Neural cell (in vitro differentiated cells): ENCODE results near the gene PTPRG. TPM values are rescaled to one million over a fixed set of nuclear protein-coding genes. Genes with fewer than 3 reads are reported as not detected.

Experiments used
- H2AFZ ChIP-seq: fragments of 200-600, 300-800 bp; sonication (generic), shearing (Covaris generic); 2 replicates; pipeline ENCODE4 v1.6.0; 2014; ENCODE audit warnings: low read depth, mild to moderate bottlenecking, antibody characterized with exemption, low read length, moderate library complexity
- H3F3A ChIP-seq: fragments of 200-600 bp; shearing (Covaris generic); 2 replicates; pipeline ENCODE4 v1.6.1; 2016; ENCODE audit warnings: mild to moderate bottlenecking, moderate library complexity, mixed read lengths, antibody characterized with exemption, low read length; ENCODE audit not compliant: insufficient read depth, poor library complexity, severe bottlenecking
- H3K27ac ChIP-seq: fragments of 200-600, 300-800 bp; sonication (generic), shearing (Covaris generic); 2 replicates; pipeline ENCODE4 v1.5.1; 2014; ENCODE audit warnings: mild to moderate bottlenecking, low read length, moderate library complexity
- H3K27me3 ChIP-seq: fragments of 300-800, 200-600 bp; sonication (generic), shearing (Covaris generic); 2 replicates; pipeline ENCODE4 v1.6.0; 2014; ENCODE audit warnings: mild to moderate bottlenecking, low read depth, low read length, moderate library complexity; ENCODE audit not compliant: insufficient read depth
- H3K36me3 ChIP-seq: fragments of 300-800, 200-600 bp; sonication (generic), shearing (Covaris generic); 2 replicates; pipeline ENCODE4 v1.5.1; 2014; ENCODE audit warnings: mild to moderate bottlenecking, antibody characterized with exemption, low read length, moderate library complexity; ENCODE audit not compliant: insufficient read depth
- H3K4me2 ChIP-seq: fragments of 300-800, 200-600 bp; sonication (generic), shearing (Covaris generic); 2 replicates; pipeline ENCODE4 v1.6.0; 2014; ENCODE audit warnings: mild to moderate bottlenecking, low read length
- H3K4me3 ChIP-seq: fragments of 300-800, 200-600 bp; sonication (generic), shearing (Covaris generic); 2 replicates; pipeline ENCODE4 v1.5.1; 2014; ENCODE audit warnings: mild to moderate bottlenecking, low read length, moderate library complexity
- H3K79me2 ChIP-seq: fragments of 200-600 bp; shearing (Covaris generic); replicated peaks from 2 replicates; pipeline ENCODE4 v1.6.0; 2014; ENCODE audit warnings: mild to moderate bottlenecking, low read length, moderate library complexity; ENCODE audit not compliant: insufficient read depth
- H3K9ac ChIP-seq: fragments of 300-800, 200-600 bp; sonication (generic), shearing (Covaris generic); 2 replicates; pipeline ENCODE4 v1.6.1; 2016; ENCODE audit warnings: mild to moderate bottlenecking, low read length, mixed read lengths
- H3K9me2 ChIP-seq: fragments of 200-600 bp; shearing (Covaris generic); 2 replicates; pipeline ENCODE4 v1.6.1; 2016; ENCODE audit warnings: mild to moderate bottlenecking, low read length, mixed read lengths; ENCODE audit not compliant: insufficient read depth
- H3K9me3 ChIP-seq: fragments of 200-600, 300-800 bp; sonication (generic), shearing (Covaris generic); 2 replicates; pipeline ENCODE4 v1.6.1; 2016; ENCODE audit warnings: mild to moderate bottlenecking, mixed run types, low read length, moderate library complexity, mixed read lengths
- H4K20me1 ChIP-seq: fragments of 200-600 bp; shearing (Covaris generic); 2 replicates; pipeline ENCODE4 v1.6.1; 2016; ENCODE audit warnings: mild to moderate bottlenecking, mixed run types; ENCODE audit not compliant: insufficient read depth
- EP300 ChIP-seq: fragments of 450-650 bp; conservative IDR thresholded peaks from 2 replicates; pipeline ENCODE4 v1.6.1; 2014; ENCODE audit warnings: antibody characterized with exemption, mild to moderate bottlenecking, moderate library complexity; ENCODE audit not compliant: poor library complexity, severe bottlenecking
- EZH2 ChIP-seq: fragments of 200-600, 300-800 bp; shearing (Covaris generic), sonication (generic); IDR thresholded peaks from 2 replicates; pipeline ENCODE4 v1.6.1; 2014; ENCODE audit warnings: antibody characterized with exemption, low read length, borderline replicate concordance, mild to moderate bottlenecking; ENCODE audit not compliant: insufficient read depth, poor library complexity, severe bottlenecking
- MXI1 ChIP-seq: fragments of 450-650 bp; conservative IDR thresholded peaks from 2 replicates; pipeline ENCODE4 v1.6.1; 2014; ENCODE audit warnings: antibody characterized with exemption, mild to moderate bottlenecking; ENCODE audit not compliant: poor library complexity, severe bottlenecking
- POLR2AphosphoS5 ChIP-seq: IDR thresholded peaks from 2 replicates; pipeline ENCODE4 v1.6.1; 2012
- RAD21 ChIP-seq: fragments of 450-650 bp; conservative IDR thresholded peaks from 2 replicates; pipeline ENCODE4 v1.6.1; 2014; ENCODE audit warnings: antibody characterized with exemption, mild to moderate bottlenecking, moderate library complexity
- SMC3 ChIP-seq: fragments of 450-650 bp; conservative IDR thresholded peaks from 2 replicates; pipeline ENCODE4 v1.6.1; 2014; ENCODE audit warnings: antibody characterized with exemption, mild to moderate bottlenecking, moderate library complexity; ENCODE audit not compliant: poor library complexity
- TAF1 ChIP-seq: IDR thresholded peaks from 2 replicates; pipeline ENCODE4 v1.6.1; 2012; ENCODE audit warnings: low read depth
- polyA plus RNA-seq: library from polyadenylated mRNA; depleted of rRNA; stranded (reverse); fragments of >200 nt; gene quantifications from 2 replicates; pipeline ENCODE4 v1.2.3, GENCODE V29; 2014
- TF ChIP-seq, protein P1 (sequence below): fragments of 450-650 bp; IDR thresholded peaks from 2 replicates; pipeline ENCODE4 v1.5.1; 2014; ENCODE audit warnings: antibody characterized with exemption, mild to moderate bottlenecking, moderate library complexity; ENCODE audit not compliant: poor library complexity, severe bottlenecking
- TF ChIP-seq, protein P2 (sequence below): IDR thresholded peaks from 2 replicates; pipeline ENCODE4 v1.6.1; 2012; ENCODE audit warnings: borderline replicate concordance

The PTPRG gene
- polyA plus RNA-seq, 1 donor from 2014 or later = 33.1 TPM

DNA sequence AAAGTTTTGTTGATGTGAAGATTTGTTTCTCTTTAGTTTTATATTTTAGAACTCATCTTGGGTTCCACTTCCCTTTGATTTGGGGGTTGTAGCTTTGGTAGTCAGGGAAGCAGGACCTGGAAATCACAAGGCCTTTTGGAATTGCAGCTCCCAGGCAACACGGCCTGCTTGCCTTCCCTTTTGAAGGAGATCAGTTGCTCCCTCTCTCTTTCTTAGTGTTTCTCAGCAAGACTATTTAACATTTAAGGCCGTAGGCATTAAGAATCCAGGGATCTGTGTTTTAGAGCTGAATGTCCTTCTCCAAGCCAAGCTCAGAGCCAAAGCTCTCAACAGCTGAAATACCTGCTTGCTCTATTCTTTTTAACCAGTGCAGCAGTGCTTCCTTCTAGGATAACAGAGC, 310.3 kb downstream of the PTPRG start:
- Histone ChIP-seq H4K20me1 (no peaks in the 10 kb centered on the region), H3K4me3 (no peak overlapping the region), H3K4me2 (no peak overlapping the region), H3K27ac (no peak overlapping the region), H3K27me3 (no peaks in the 10 kb centered on the region), H3K36me3 (no peaks in the 10 kb centered on the region), H2AFZ (no peak overlapping the region), H3F3A (no peaks in the 10 kb centered on the region), H3K9ac (no peak overlapping the region), H3K9me3 (no peaks in the 10 kb centered on the region), H3K9me2 (no peaks in the 10 kb centered on the region), H3K79me2 (peaks cover 6% of the 10 kb centered on the region)
- TF ChIP-seq, protein P1, sequence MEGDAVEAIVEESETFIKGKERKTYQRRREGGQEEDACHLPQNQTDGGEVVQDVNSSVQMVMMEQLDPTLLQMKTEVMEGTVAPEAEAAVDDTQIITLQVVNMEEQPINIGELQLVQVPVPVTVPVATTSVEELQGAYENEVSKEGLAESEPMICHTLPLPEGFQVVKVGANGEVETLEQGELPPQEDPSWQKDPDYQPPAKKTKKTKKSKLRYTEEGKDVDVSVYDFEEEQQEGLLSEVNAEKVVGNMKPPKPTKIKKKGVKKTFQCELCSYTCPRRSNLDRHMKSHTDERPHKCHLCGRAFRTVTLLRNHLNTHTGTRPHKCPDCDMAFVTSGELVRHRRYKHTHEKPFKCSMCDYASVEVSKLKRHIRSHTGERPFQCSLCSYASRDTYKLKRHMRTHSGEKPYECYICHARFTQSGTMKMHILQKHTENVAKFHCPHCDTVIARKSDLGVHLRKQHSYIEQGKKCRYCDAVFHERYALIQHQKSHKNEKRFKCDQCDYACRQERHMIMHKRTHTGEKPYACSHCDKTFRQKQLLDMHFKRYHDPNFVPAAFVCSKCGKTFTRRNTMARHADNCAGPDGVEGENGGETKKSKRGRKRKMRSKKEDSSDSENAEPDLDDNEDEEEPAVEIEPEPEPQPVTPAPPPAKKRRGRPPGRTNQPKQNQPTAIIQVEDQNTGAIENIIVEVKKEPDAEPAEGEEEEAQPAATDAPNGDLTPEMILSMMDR = no peak
- TF ChIP-seq RAD21 (no peak), POLR2AphosphoS5 (no peak), EP300 (no peak), EZH2 (no peak), SMC3 (no peak), TAF1 (no peak)
- TF ChIP-seq, protein P2, sequence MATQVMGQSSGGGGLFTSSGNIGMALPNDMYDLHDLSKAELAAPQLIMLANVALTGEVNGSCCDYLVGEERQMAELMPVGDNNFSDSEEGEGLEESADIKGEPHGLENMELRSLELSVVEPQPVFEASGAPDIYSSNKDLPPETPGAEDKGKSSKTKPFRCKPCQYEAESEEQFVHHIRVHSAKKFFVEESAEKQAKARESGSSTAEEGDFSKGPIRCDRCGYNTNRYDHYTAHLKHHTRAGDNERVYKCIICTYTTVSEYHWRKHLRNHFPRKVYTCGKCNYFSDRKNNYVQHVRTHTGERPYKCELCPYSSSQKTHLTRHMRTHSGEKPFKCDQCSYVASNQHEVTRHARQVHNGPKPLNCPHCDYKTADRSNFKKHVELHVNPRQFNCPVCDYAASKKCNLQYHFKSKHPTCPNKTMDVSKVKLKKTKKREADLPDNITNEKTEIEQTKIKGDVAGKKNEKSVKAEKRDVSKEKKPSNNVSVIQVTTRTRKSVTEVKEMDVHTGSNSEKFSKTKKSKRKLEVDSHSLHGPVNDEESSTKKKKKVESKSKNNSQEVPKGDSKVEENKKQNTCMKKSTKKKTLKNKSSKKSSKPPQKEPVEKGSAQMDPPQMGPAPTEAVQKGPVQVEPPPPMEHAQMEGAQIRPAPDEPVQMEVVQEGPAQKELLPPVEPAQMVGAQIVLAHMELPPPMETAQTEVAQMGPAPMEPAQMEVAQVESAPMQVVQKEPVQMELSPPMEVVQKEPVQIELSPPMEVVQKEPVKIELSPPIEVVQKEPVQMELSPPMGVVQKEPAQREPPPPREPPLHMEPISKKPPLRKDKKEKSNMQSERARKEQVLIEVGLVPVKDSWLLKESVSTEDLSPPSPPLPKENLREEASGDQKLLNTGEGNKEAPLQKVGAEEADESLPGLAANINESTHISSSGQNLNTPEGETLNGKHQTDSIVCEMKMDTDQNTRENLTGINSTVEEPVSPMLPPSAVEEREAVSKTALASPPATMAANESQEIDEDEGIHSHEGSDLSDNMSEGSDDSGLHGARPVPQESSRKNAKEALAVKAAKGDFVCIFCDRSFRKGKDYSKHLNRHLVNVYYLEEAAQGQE = no peak

DNA sequence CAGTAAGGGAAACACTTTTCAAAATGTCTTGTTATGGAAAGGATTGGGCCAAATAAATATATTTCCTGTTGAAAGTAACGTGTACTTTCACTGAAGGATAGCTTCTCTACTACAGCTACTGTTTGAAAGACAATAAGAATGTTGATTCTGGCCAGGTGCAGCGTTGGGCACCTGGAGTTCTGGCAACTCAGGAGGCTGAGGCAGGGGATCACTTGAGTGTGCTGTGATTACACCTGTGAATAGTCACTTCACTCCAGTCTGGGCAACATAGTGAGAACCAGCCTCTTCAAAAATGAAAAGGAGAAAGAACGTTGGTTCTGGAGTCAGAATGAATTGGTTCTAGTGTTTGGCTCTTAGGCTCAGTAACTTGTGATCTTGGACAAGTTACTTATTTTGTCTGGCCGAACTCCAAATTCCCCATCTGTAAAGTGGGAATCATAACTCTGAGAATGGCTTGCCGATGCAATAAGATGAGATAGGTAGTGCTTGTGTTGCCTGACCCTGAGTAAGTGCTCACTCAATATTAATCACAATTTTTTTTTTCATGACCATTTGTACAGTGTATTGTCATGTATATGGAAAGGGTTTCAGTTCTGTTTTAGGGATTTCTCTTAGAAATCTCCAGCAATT, 310.8 kb downstream of the PTPRG start:
- Histone ChIP-seq H3K9me2 (no peaks in the 10 kb centered on the region), H3K4me3 (no peak overlapping the region), H3K9ac (no peak overlapping the region), H3K79me2 (peaks cover 6% of the 10 kb centered on the region), H3K36me3 (no peaks in the 10 kb centered on the region), H3K9me3 (no peaks in the 10 kb centered on the region), H3K4me2 (no peak overlapping the region), H3K27me3 (no peaks in the 10 kb centered on the region), H3K27ac (no peak overlapping the region), H4K20me1 (no peaks in the 10 kb centered on the region), H2AFZ (no peak overlapping the region), H3F3A (no peaks in the 10 kb centered on the region)
- TF ChIP-seq POLR2AphosphoS5 (no peak), TAF1 (no peak), MXI1 (no peak)
- TF ChIP-seq, protein P2 = no peak
- TF ChIP-seq, protein P1 = no peak
